NT2/D1 (cell line): ENCODE results near the gene CCDC137.

Source experiments
- SUZ12 ChIP-seq: IDR thresholded peaks from 2 replicates; pipeline ENCODE4 v1.6.1; 2011; ENCODE audit not compliant: insufficient read length, insufficient read depth; ENCODE audit errors: extremely low read depth
- YY1 ChIP-seq: IDR thresholded peaks from 2 replicates; pipeline ENCODE4 v1.6.1; 2011; ENCODE audit not compliant: insufficient read length, insufficient read depth
- ZNF274 ChIP-seq: IDR thresholded peaks from 2 replicates; pipeline ENCODE4 v1.6.1; 2011; ENCODE audit warnings: mild to moderate bottlenecking, low read depth, low read length

GRCh38 chr17:81686614-81687013, 20.1 kb downstream of the CCDC137 start:
- no peak for TF ChIP-seq YY1
- no peak for TF ChIP-seq SUZ12
- no peak for TF ChIP-seq ZNF274
